Type B pancreatic cell (in vitro differentiated cells): ENCODE results near the gene TPI1. TPM values are rescaled to one million over a fixed set of nuclear protein-coding genes. Genes with fewer than 3 reads are reported as not detected.

Source experiments
- DNase-seq: peaks from one replicate; pipeline ENCODE4 v3.0.0; 2021; ENCODE audit warnings: mixed read lengths; ENCODE audit not compliant: unreplicated experiment; ENCODE audit errors: extremely low spot score
- H3K27ac Mint-ChIP-seq: 2 replicates; pipeline ENCODE4 v1.8.0; 2021; ENCODE audit warnings: mild to moderate bottlenecking, mixed read lengths
- H3K27me3 Mint-ChIP-seq: 2 replicates; pipeline ENCODE4 v1.8.0; 2021; ENCODE audit warnings: mixed read lengths
- H3K36me3 Mint-ChIP-seq: 2 replicates; pipeline ENCODE4 v1.8.0; 2021; ENCODE audit warnings: mixed read lengths
- H3K4me1 Mint-ChIP-seq: one replicate; pipeline ENCODE4 v1.8.0; 2021; ENCODE audit warnings: mixed read lengths; ENCODE audit not compliant: unreplicated experiment
- H3K4me3 Mint-ChIP-seq: 2 replicates; pipeline ENCODE4 v1.8.0; 2021; ENCODE audit warnings: mild to moderate bottlenecking, mixed read lengths
- H3K9me3 Mint-ChIP-seq: 2 replicates; pipeline ENCODE4 v1.8.0; 2021; ENCODE audit warnings: mixed read lengths
- CTCF ChIP-seq: fragments of 200-600 bp; sonication (generic); conservative IDR thresholded peaks from 2 replicates; pipeline ENCODE4 v1.5.0; 2021; ENCODE audit warnings: antibody characterized with exemption, mild to moderate bottlenecking
- long read RNA-seq: library from polyadenylated mRNA; unstranded; transcript quantifications from one replicate; pipeline ENCODE4 v2.0.0, GENCODE V29; 2020
- total RNA-seq: library from RNA; stranded (reverse); gene quantifications from 2 replicates; pipeline ENCODE4 v1.2.1, GENCODE V29; 2021; ENCODE audit warnings: low replicate concordance

Gene TPI1
- 565 and 954 TPM in 2 replicates for total RNA-seq
- long read RNA-seq, transcript TPI1-201 (7 exons, 1,763 nt): major isoform, 4,206 of 4,290 reads
- long read RNA-seq, partial matches to known transcripts: 30 of 4,290 reads
- long read RNA-seq, other reads (novel, unspliced or antisense): 49 of 4,290 reads

GRCh38 chr12:6867413-6868210, at the start of gene TPI1:
Gene TPI1, plus strand, starts transcription at chr12:6867531. Its CDS starts 36 bp downstream, at chr12:6867567.
- H3K9me3 Mint-ChIP-seq: no peaks in the 10 kb centered on the region
- no peak for TF ChIP-seq CTCF
- H3K27me3 Mint-ChIP-seq: no peaks in the 10 kb centered on the region
- peaks cover 27% of the 10 kb centered on the region for H3K4me1 Mint-ChIP-seq
- peak within 1 kb of the TSS; percentile 96 for H3K27ac Mint-ChIP-seq
- peaks cover 40% of the 10 kb centered on the region for H3K36me3 Mint-ChIP-seq
- peak within 1 kb of the TSS; percentile 97 for H3K4me3 Mint-ChIP-seq
- peak; percentile 85 for DNase-seq

DNA sequence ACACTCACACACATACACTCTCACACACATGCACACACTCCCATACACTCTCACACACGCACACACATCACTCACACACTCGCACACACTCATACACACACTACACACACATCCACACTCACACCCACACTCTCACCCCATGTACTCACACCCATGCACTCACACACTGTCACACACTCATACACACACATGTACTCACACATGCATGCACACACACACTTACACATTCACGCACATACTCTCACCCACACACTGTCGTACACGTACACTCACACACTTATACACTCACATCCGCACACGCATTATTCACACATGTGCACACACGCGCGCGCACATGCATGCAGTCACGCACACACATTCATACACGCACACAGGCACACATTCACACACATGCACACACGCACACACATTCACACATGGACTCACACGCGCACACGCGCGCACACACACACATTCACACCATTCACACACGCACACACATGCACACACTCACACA, 49.6 kb upstream of the TPI1 start:
- no peaks in the 10 kb centered on the region for H3K9me3 Mint-ChIP-seq
- no peak overlapping the region for H3K27ac Mint-ChIP-seq
- H3K36me3 Mint-ChIP-seq: no peaks in the 10 kb centered on the region
- DNase-seq: no peak
- peak overlapping the region; percentile 0 for H3K4me3 Mint-ChIP-seq
- peaks cover 40% of the 10 kb centered on the region for H3K4me1 Mint-ChIP-seq
- no peak for TF ChIP-seq CTCF
- peaks cover 51% of the 10 kb centered on the region for H3K27me3 Mint-ChIP-seq

- H3K4me3 Mint-ChIP-seq: peak overlapping the region; percentile 61
- H3K4me1 Mint-ChIP-seq: peaks cover 45% of the 10 kb centered on the region
- H3K27me3 Mint-ChIP-seq: peaks cover 56% of the 10 kb centered on the region
- DNase-seq: no peak
- no peaks in the 10 kb centered on the region for H3K36me3 Mint-ChIP-seq
- TF ChIP-seq CTCF: no peak
- no peak overlapping the region for H3K27ac Mint-ChIP-seq
- no peaks in the 10 kb centered on the region for H3K9me3 Mint-ChIP-seq
Observed at GRCh38 chr12:6818222-6818621, 49.1 kb upstream of the TPI1 start.

DNA sequence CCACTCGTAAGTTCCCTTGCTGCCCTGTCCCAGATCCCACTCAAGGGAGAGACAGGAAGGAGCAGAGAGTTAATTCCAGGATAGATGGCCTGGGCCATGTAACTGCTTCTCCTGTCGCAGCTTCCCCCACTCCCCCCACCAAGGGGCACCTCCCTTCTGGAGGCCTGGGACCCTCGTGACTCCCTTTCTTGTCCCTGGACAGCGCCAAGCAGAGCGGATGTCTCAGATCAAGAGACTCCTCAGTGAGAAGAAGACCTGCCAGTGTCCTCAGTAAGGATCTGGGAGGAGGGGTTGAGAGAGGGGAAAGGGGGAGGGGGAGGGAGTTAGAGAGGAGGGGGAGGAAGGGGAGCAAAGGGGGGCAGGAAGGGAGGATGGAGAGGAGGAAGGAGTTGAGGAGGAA, 48.7 kb upstream of the TPI1 start:
- no peaks in the 10 kb centered on the region for H3K36me3 Mint-ChIP-seq
- H3K4me1 Mint-ChIP-seq: peaks cover 47% of the 10 kb centered on the region
- TF ChIP-seq CTCF: no peak
- peaks cover 53% of the 10 kb centered on the region for H3K27me3 Mint-ChIP-seq
- peak overlapping the region; percentile 61 for H3K4me3 Mint-ChIP-seq
- no peak overlapping the region for H3K27ac Mint-ChIP-seq
- DNase-seq: no peak
- no peaks in the 10 kb centered on the region for H3K9me3 Mint-ChIP-seq

DNA sequence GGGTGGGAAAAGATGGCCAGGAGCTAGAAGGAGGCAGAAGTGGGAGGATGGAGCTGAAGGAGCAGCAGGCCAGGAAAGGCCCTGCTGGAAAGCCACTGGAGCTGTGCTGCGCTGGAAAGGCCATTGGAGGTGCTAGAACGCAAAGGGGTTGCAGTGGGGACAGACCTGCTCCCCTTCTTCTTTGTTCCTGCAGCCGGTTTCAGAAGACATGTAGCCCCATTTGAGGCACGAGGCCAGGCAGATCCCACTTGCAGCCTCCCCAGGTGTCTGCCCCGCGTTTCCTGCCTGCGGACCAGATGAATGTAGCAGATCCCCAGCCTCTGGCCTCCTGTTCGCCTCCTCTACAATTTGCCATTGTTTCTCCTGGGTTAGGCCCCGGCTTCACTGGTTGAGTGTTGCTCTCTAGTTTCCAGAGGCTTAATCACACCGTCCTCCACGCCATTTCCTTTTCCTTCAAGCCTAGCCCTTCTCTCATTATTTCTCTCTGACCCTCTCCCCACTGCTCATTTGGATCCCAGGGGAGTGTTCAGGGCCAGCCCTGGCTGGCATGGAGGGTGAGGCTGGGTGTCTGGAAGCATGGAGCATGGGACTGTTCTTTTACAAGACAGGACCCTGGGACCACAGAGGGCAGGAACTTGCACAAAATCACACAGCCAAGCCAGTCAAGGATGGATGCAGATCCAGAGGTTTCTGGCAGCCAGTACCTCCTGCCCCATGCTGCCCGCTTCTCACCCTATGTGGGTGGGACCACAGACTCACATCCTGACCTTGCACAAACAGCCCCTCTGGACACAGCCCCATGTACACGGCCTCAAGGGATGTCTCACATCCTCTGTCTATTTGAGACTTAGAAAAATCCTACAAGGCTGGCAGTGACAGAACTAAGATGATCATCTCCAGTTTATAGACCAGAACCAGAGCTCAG, 48.0 kb upstream of the TPI1 start:
- Mint-ChIP-seq H3K27ac (no peak overlapping the region), H3K27me3 (peaks cover 49% of the 10 kb centered on the region), H3K36me3 (no peaks in the 10 kb centered on the region), H3K4me1 (peaks cover 47% of the 10 kb centered on the region), H3K9me3 (no peaks in the 10 kb centered on the region), H3K4me3 (peak overlapping the region; percentile 52)
- TF ChIP-seq CTCF: no peak
- DNase-seq: no peak
